Measurements from ENCODE around the gene ATP6V0D1.

ATP6V0D1 gene

GRCh38 chr16:67460961-67461360, 20.0 kb downstream of the ATP6V0D1 start:
- DNase-seq, result no peak

GRCh38 chr16:67460168-67460567, 20.8 kb downstream of the ATP6V0D1 start:
- DNase-seq, result no peak

- no peak for DNase-seq
Measured at GRCh38 chr16:67459861-67460150, 21.2 kb downstream of the ATP6V0D1 start.

- no peak for DNase-seq
Measured at GRCh38 chr16:67459066-67459860, 21.7 kb downstream of the ATP6V0D1 start.

- DNase-seq, result no peak
Measured at GRCh38 chr16:67458121-67458641, 22.8 kb downstream of the ATP6V0D1 start.

GRCh38 chr16:67457611-67458010, 23.3 kb downstream of the ATP6V0D1 start:
- DNase-seq, result no peak

- no peak for DNase-seq
Measured at GRCh38 chr16:67456391-67457081, 24.4 kb downstream of the ATP6V0D1 start.

- no peak for DNase-seq
Measured at GRCh38 chr16:67454852-67455251, 26.1 kb downstream of the ATP6V0D1 start.

- DNase-seq, result no peak
Measured at GRCh38 chr16:67454104-67454503, 26.9 kb downstream of the ATP6V0D1 start.

GRCh38 chr16:67451704-67452435, 29.1 kb downstream of the ATP6V0D1 start:
- no peak for DNase-seq

GRCh38 chr16:67451061-67451703, 29.8 kb downstream of the ATP6V0D1 start:
- no peak for DNase-seq

GRCh38 chr16:67449739-67450138, 31.2 kb downstream of the ATP6V0D1 start:
- DNase-seq, result no peak

- no peak for DNase-seq
Measured at GRCh38 chr16:67449336-67449735, 31.6 kb downstream of the ATP6V0D1 start.

GRCh38 chr16:67448580-67448979, 32.4 kb downstream of the ATP6V0D1 start:
- DNase-seq, result no peak

- DNase-seq, result no peak
Measured at GRCh38 chr16:67447508-67448076, 33.4 kb downstream of the ATP6V0D1 start.

- no peak for DNase-seq
Measured at GRCh38 chr16:67446968-67447507, 33.9 kb downstream of the ATP6V0D1 start.

- no peak for DNase-seq
Measured at GRCh38 chr16:67445913-67446907, 34.7 kb downstream of the ATP6V0D1 start.

GRCh38 chr16:67445441-67445912, 35.5 kb downstream of the ATP6V0D1 start:
- DNase-seq, result no peak

- DNase-seq, result no peak
Measured at GRCh38 chr16:67445126-67445426, 35.9 kb downstream of the ATP6V0D1 start.

GRCh38 chr16:67444259-67445125, 36.5 kb downstream of the ATP6V0D1 start:
- no peak for DNase-seq

Measured in NCI-H510A (cell line).